ENCODE data around the gene SEMA3B.

DNA sequence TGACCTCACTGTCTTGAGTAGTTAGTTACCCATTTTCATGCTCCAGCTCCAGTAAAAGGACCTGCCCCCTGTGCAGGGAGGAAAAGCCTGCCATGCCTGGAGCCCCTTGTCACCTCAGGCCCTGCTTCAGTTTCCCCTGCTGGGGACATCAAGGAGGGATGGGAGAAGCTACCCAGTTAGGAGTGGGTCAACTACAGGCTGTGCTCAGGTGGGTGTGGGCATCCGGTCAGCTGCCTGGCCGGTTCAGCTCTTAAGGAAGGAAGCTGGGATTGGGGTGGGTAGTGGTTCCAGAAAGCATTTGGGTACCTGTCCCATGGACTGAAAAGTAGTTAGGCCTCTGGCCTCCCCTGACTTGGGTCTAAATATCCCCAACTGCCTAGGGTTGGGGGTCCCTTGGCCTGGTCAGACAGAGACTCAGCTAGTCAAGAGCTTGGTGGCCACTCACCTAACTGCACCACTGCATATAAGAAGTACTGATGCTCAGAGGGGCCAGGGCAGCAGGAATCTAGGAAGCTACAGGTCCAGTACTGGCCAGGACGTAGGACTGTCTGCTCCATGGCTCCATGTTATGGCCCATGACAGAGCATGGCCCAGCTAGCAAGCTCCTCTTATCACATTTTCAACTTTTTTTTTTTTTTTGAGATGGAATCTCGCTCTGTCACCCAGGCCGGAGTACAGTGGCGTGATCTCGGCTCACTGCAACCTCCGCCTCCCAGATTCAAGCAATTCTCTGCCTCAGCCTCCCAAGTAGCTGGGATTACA lies 10.5 kb downstream of the SEMA3B start:
- TF ChIP-seq CTCF (conservative IDR thresholded peaks at IDR 0.05; ENCODE audit: low read depth in 2 of 2) (no peak), ZNF331 (CRISPR knock-in tag; IDR thresholded peaks at IDR 0.05; ENCODE audit: low read depth) (no peak), CREB1 (CRISPR knock-in tag; IDR thresholded peaks at IDR 0.05; ENCODE audit: low read depth) (no peak), REST (IDR thresholded peaks at IDR 0.05; ENCODE audit: unreplicated experiment) (no peak), EZH2 (IDR thresholded peaks at IDR 0.05; ENCODE audit: low read depth, unreplicated experiment) (no peak), POLR2AphosphoS5 (IDR thresholded peaks at IDR 0.05; ENCODE audit: low read depth) (no peak), ETS1 (IDR thresholded peaks at IDR 0.05) (no peak), EZH2phosphoT487 (IDR thresholded peaks at IDR 0.05; ENCODE audit: unreplicated experiment) (no peak), JUNB (IDR thresholded peaks at IDR 0.05; ENCODE audit: unreplicated experiment) (no peak), NANOG (IDR thresholded peaks at IDR 0.05; ENCODE audit: borderline replicate concordance) (no peak)
